Omental fat pad (tissue), 4 donors: ENCODE measurements around the gene TUBB3. TPM values are rescaled to one million over a fixed set of nuclear protein-coding genes. Genes with fewer than 3 reads are reported as not detected.
A peak's percentile ranks its signal among the peaks of the same experiment; 100 is the strongest.

Source experiments
- ATAC-seq: fragments of 150-250 bp; one replicate; pipeline ENCODE4 v1.9.1; 2016; ENCODE audit warnings: mild to moderate bottlenecking, moderate library complexity; ENCODE audit not compliant: low FRiP score
- DNase-seq: peaks from one replicate; pipeline ENCODE4 v3.0.0-alpha.2; 2019; ENCODE audit warnings: low spot score
- total RNA-seq, 4 donors: library from RNA; depleted of rRNA; stranded (reverse); fragments of >200 nt; gene quantifications; one replicate each; pipeline ENCODE4 v1.1.0, GENCODE V29; 2016
- TF ChIP-seq, protein P1 (sequence below), 3 donors: fragments of 450-650 bp; IDR thresholded peaks; one replicate each; pipeline ENCODE4 v1.5.1; 2016 to 2017; ENCODE audit warnings: antibody characterized with exemption in 3 of 3, mild to moderate bottlenecking in 3 of 3, moderate library complexity in 2 of 3

The TUBB3 gene
- total RNA-seq, 4 donors from 2014 or later, result 2.8 to 34.9 (median 10.5) TPM

DNA sequence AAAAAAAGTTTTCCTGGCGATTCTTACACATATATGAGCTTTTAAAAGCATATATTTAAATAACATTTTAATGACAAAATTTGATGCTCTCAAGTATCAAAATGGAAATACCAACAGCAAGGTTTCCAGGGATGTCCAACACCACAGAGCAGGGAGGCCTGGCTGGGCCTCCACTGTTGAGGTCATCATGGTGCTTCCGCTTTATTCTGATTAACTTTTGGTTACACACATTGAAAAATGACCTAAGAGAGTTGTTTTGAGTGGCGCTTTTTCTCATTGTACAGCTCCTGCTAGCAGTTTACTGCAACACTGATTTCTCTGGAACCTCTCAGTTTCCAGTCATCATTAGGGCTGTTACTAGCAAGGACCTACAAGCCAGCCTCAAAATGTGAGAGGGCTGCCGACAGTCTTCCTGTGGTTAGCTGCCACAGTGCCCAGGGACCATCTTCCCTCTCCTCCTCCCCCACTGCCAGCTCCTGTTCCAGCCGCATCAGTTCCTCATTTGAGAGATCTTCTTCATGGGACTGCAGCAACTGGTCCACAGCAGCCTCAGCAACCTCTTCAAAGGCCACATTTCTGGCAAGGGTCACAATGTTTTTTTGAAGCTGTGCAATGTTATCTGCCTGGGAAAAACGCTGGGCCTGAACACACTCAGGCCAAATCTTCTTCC is 46.7 kb downstream of the TUBB3 start:
- ATAC-seq (no peak), DNase-seq (no peak)
- TF ChIP-seq, protein P1, sequence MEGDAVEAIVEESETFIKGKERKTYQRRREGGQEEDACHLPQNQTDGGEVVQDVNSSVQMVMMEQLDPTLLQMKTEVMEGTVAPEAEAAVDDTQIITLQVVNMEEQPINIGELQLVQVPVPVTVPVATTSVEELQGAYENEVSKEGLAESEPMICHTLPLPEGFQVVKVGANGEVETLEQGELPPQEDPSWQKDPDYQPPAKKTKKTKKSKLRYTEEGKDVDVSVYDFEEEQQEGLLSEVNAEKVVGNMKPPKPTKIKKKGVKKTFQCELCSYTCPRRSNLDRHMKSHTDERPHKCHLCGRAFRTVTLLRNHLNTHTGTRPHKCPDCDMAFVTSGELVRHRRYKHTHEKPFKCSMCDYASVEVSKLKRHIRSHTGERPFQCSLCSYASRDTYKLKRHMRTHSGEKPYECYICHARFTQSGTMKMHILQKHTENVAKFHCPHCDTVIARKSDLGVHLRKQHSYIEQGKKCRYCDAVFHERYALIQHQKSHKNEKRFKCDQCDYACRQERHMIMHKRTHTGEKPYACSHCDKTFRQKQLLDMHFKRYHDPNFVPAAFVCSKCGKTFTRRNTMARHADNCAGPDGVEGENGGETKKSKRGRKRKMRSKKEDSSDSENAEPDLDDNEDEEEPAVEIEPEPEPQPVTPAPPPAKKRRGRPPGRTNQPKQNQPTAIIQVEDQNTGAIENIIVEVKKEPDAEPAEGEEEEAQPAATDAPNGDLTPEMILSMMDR (IDR thresholded peaks at IDR 0.05), result no peak

DNA sequence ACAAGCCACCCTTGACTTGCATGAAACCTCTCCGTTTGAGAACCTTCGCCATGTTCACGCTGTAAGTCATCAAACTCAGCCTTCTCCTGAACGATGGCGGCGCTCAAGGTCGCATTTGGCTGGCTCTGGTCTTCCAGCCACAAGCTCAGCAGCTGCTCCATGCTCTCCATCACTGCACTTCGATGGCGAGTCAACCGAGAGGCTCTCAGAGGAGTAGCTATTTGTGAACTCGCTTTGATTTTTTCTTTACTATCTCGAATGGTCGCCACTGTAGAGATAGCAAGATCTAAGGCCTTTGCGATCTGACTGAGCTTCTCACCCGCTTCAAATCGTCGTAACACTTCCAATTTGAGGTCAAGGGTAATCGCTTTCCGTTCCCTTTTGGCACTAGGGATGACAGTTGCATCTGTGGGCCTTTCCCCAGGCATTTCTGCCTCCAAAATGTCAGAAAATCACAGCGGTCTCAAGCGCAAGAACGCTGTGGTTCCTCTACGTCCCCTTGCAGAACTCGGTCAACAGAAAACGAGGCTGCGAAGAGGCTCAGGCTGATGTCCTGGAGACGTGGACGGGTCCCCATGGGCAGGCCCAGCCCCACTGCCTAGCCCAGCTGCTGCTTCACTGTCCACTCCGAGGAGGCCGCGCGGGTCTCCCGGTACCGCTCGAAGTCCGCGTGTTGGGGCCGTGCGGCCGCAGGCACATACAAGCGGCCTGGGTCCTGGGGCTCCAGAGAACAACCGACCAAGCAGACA is 48.5 kb downstream of the TUBB3 start:
- TF ChIP-seq, protein P1 (IDR thresholded peaks at IDR 0.05), result no peak
- no peak for DNase-seq
- no peak for ATAC-seq

DNA sequence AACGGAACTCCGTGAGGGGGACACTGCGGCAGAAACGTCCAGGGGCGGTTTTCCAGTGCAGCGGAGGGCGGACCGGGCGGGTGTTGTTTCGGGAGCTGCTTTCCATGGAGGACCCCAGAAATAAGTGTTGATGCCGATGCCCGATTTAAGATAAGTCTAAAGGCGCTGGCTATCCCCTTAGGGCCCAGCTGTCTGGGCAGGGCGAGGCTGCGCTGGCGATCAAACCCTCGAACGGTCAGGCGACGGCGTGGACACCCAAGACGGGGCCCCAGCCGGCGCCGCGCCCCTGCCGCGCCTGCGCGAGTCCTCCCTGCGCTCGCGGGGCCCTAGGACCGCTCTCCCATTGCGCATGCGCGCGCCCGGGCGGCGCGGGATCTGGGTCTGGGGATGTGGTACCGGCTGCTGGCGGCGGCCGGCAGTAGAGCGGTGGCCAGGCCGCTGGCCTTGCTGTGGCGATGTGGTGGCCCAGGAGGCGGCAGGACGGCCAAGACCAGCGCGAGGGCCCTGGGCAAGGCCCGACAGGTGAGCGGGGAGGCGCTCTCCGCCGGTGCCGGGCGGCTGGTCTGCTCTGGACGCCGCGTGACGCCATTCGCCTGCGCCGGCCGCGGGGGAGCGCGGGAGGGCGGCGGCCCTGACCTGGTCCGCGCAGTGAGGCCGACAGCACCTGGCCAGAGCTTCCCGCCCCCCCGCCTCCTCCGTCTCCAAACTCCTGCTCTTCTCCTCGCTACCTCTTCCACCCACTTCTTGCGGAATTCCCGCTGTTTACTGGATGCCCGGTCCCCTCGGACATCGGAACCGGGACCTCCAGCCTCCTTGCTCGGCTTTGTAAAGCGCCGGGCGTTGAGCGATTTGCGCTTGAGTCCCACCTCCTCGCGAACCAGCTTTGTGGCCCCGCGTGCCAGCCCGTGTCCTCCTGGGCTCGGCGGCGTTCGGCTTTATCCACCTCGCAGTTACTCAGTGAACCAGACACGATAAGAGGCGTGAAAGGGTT is 49.4 kb downstream of the TUBB3 start:
- DNase-seq (peak; percentile 76), ATAC-seq (peak; percentile 96)
- TF ChIP-seq, protein P1 (IDR thresholded peaks at IDR 0.05), result no peak

DNA sequence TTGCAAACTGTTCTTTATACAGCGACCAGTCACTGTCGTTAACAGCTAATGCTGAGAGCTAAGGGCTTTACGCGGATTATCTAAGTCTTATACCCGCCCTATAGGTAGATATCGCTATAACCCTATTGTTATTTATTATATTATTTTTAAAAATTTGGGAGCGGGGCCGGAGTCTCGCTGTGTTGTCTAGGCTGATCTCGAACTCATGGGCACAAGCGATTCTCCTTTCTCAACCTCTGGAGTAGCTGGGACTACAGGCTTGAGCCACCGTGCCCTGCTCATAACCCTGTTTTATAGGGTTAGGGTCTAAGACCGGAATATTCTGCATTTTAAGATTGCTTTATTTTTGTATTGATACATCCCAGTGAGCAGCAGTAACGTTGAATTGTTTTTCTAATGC is 50.1 kb downstream of the TUBB3 start:
- no peak for DNase-seq
- ATAC-seq, result no peak
- TF ChIP-seq, protein P1 (IDR thresholded peaks at IDR 0.05), result no peak

DNA sequence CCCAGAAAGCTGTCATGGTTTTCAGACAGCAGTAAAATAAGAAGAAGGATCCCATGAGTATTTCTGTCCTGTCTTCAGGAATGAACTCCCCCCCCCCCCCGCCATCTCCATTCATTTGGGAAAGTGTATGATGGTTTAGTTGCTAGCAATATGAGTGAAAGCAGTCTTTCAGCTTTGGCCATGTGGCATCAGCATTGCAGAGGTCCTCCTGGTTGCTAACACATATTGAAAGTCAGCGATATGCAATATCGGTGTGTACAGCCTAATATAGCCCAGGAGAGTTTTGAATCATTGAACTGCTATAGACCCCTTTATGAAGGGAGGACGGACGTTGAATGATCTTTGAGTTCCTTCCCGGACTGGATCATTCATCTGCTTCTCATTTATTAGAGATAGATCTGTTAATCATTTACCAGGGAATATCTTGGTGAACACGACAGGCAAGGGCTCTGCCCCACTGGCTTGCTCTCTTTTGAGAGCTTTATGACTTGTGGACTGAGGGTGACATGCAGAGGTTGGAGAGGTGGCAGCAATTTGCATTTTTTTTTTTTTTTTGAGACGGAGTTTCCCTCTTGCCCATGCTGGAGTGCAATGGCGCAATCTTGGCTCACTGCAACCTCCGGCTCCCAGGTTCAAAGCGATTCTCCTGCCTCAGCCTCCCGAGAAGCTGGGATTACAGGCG is 50.7 kb downstream of the TUBB3 start:
- DNase-seq (no peak), ATAC-seq (no peak)
- TF ChIP-seq, protein P1 (IDR thresholded peaks at IDR 0.05), result no peak

DNA sequence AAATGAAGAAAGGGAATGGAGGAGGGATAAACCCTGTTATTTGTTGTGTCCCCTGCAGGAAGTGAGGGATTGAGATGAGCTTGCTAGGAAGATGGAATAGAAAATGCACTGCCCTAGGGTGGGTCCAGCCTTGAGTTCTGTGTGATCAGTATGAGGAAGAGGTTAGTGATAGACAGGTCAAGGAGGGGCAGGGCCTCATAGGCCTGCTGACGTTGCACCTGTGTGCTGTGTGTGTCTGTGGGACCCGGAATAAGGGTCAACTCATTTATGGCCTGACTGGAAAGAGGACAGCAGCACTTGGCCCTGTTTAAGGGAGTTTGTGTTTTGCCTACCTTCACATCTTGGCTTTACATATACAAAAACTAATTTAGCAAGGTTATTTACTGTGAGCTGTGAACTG is 51.7 kb downstream of the TUBB3 start:
- DNase-seq (no peak), ATAC-seq (no peak)
- TF ChIP-seq, protein P1 (IDR thresholded peaks at IDR 0.05), result no peak
